GM06990 (cell line): Measurements from ENCODE around the gene OGFOD1.

ENCODE experiments used
- DNase-seq: peaks from one replicate; pipeline ENCODE4 v3.0.0-alpha.2; 2011; ENCODE audit not compliant: insufficient read length; ENCODE audit errors: extremely low read depth
- H3K27me3 ChIP-seq: replicated peaks from 2 replicates; pipeline ENCODE4 v1.6.0; 2011; ENCODE audit warnings: low read length; ENCODE audit not compliant: control insufficient read depth, insufficient read depth
- H3K36me3 ChIP-seq: 2 replicates; pipeline ENCODE4 v1.5.1; 2011; ENCODE audit warnings: low read length; ENCODE audit not compliant: control insufficient read depth, insufficient read depth
- H3K4me3 ChIP-seq: replicated peaks from 2 replicates; pipeline ENCODE4 v1.5.1; 2011; ENCODE audit warnings: low read depth, mild to moderate bottlenecking, control low read depth, low read length
- TF ChIP-seq, protein P1 (sequence below): IDR thresholded peaks from 2 replicates; pipeline ENCODE4 v1.5.1; 2011; ENCODE audit warnings: low read length, control low read depth, mild to moderate bottlenecking, inconsistent platforms; ENCODE audit not compliant: insufficient read depth, poor library complexity, severe bottlenecking

OGFOD1 gene

GRCh38 chr16:56450986-56451752 lies at the start of gene OGFOD1, which contains the start of gene NUDT21:
TSS of gene OGFOD1 (plus strand) at chr16:56451554. CDS start at chr16:56451613, 59 bp downstream.
TSS of gene NUDT21 (minus strand) at chr16:56451332. CDS start at chr16:56451202, 130 bp downstream.
- Histone ChIP-seq H3K4me3 (peak within 1 kb of the TSS; percentile 85), H3K36me3 (peaks cover 5% of the 10 kb centered on the region), H3K27me3 (no peaks in the 10 kb centered on the region)
- TF ChIP-seq, protein P1, sequence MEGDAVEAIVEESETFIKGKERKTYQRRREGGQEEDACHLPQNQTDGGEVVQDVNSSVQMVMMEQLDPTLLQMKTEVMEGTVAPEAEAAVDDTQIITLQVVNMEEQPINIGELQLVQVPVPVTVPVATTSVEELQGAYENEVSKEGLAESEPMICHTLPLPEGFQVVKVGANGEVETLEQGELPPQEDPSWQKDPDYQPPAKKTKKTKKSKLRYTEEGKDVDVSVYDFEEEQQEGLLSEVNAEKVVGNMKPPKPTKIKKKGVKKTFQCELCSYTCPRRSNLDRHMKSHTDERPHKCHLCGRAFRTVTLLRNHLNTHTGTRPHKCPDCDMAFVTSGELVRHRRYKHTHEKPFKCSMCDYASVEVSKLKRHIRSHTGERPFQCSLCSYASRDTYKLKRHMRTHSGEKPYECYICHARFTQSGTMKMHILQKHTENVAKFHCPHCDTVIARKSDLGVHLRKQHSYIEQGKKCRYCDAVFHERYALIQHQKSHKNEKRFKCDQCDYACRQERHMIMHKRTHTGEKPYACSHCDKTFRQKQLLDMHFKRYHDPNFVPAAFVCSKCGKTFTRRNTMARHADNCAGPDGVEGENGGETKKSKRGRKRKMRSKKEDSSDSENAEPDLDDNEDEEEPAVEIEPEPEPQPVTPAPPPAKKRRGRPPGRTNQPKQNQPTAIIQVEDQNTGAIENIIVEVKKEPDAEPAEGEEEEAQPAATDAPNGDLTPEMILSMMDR: no peak
- DNase-seq: peak; percentile 90

- H3K4me3 ChIP-seq: no peak overlapping the region
These were observed 45.2 kb upstream of the OGFOD1 start for GRCh38 chr16:56405977-56406672.

GRCh38 chr16:56408379-56409098 lies 42.8 kb upstream of the OGFOD1 start:
- Histone ChIP-seq H3K36me3 (peaks cover 10% of the 10 kb centered on the region), H3K4me3 (no peak overlapping the region), H3K27me3 (no peaks in the 10 kb centered on the region)
- DNase-seq: no peak
- TF ChIP-seq, protein P1: no peak

More at GRCh38 chr16:56405977-56406672, 45.2 kb upstream of the OGFOD1 start:
- no peaks in the 10 kb centered on the region for H3K27me3 ChIP-seq
- DNase-seq: no peak
- H3K36me3 ChIP-seq: peaks cover 12% of the 10 kb centered on the region
- TF ChIP-seq, protein P1: no peak

- DNase-seq: no peak
- Histone ChIP-seq H3K4me3 (no peak overlapping the region), H3K36me3 (peaks cover 10% of the 10 kb centered on the region), H3K27me3 (no peaks in the 10 kb centered on the region)
- TF ChIP-seq, protein P1: no peak
These were observed 42.2 kb upstream of the OGFOD1 start for GRCh38 chr16:56409195-56409594.

DNA sequence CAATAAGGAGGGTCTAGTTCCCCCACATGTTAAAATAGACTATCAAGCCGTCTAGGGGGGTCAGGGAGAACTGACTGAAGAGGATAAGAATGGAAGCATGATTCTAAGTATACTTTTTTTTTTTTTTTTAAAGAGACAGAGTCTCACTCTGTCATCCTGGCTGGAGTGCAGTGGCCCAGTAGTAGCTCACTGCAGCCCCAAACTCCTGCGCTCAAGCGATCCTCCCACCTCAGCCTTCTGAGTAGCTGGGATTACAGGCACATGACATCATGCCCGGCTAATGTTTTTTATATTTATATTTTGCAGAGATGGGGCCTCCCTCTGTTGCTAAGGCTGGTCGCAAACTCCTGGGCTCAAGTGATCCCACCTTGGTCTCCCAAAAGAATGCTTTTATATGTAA lies 40.2 kb upstream of the OGFOD1 start:
- H3K4me3 ChIP-seq: no peak overlapping the region
- TF ChIP-seq, protein P1: no peak
- H3K27me3 ChIP-seq: no peaks in the 10 kb centered on the region
- no peak for DNase-seq
- peaks cover 7% of the 10 kb centered on the region for H3K36me3 ChIP-seq
